HL-60 (cell line): Measurements from ENCODE around the gene ADAMTS17.

Source experiments
- DNase-seq, 2 experiments: peaks; one replicate each; pipeline ENCODE4 v3.0.0-alpha.2; 2010 to 2020; ENCODE audit warnings: low read depth in 1 of 2, low spot score in 1 of 2
- H3K27ac ChIP-seq: fragments of 250-450 bp; sonication (Bioruptor Pico); replicated peaks from 2 replicates; pipeline ENCODE4 v1.5.1; 2020; ENCODE audit warnings: mild to moderate bottlenecking, moderate library complexity
- H3K27me3 ChIP-seq: fragments of 250-450 bp; sonication (Bioruptor Pico); 2 replicates; pipeline ENCODE4 v1.5.1; 2021; ENCODE audit warnings: mild to moderate bottlenecking, moderate library complexity; ENCODE audit not compliant: insufficient read depth, poor library complexity, severe bottlenecking
- H3K4me3 ChIP-seq: replicated peaks from 2 replicates; pipeline ENCODE4 v1.5.1; 2011; ENCODE audit warnings: mild to moderate bottlenecking, control low read depth, low read length; ENCODE audit not compliant: insufficient read depth
- GABPA ChIP-seq: IDR thresholded peaks from 2 replicates; pipeline ENCODE4 v1.6.1; 2012; ENCODE audit warnings: low read depth
- POLR2AphosphoS5 ChIP-seq: IDR thresholded peaks from 2 replicates; pipeline ENCODE4 v1.6.1; 2012; ENCODE audit warnings: low read depth
- REST ChIP-seq: IDR thresholded peaks from 2 replicates; pipeline ENCODE4 v1.6.1; 2012; ENCODE audit warnings: low read depth; ENCODE audit not compliant: insufficient replicate concordance
- SPI1 ChIP-seq: IDR thresholded peaks from 2 replicates; pipeline ENCODE4 v1.6.1; 2012; ENCODE audit warnings: low read depth, mild to moderate bottlenecking, borderline replicate concordance
- TF ChIP-seq, protein P1 (sequence below): IDR thresholded peaks from one replicate; pipeline ENCODE4 v1.5.1; 2011; ENCODE audit warnings: low read length, control low read depth, inconsistent platforms; ENCODE audit not compliant: insufficient read depth

The ADAMTS17 gene

GRCh38 chr15:99989095-99989494 is 352.7 kb downstream of the ADAMTS17 start:
- no peak overlapping the region for H3K27ac ChIP-seq
- no peak for DNase-seq
- no peak overlapping the region for H3K4me3 ChIP-seq
- TF ChIP-seq GABPA (no peak), REST (no peak)
- H3K27me3 ChIP-seq, result no peaks in the 10 kb centered on the region

- TF ChIP-seq POLR2AphosphoS5 (no peak), SPI1 (no peak), REST (no peak), GABPA (no peak)
- TF ChIP-seq, protein P1, sequence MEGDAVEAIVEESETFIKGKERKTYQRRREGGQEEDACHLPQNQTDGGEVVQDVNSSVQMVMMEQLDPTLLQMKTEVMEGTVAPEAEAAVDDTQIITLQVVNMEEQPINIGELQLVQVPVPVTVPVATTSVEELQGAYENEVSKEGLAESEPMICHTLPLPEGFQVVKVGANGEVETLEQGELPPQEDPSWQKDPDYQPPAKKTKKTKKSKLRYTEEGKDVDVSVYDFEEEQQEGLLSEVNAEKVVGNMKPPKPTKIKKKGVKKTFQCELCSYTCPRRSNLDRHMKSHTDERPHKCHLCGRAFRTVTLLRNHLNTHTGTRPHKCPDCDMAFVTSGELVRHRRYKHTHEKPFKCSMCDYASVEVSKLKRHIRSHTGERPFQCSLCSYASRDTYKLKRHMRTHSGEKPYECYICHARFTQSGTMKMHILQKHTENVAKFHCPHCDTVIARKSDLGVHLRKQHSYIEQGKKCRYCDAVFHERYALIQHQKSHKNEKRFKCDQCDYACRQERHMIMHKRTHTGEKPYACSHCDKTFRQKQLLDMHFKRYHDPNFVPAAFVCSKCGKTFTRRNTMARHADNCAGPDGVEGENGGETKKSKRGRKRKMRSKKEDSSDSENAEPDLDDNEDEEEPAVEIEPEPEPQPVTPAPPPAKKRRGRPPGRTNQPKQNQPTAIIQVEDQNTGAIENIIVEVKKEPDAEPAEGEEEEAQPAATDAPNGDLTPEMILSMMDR, result no peak
- Histone ChIP-seq H3K27me3 (peaks cover 2% of the 10 kb centered on the region), H3K27ac (no peak overlapping the region), H3K4me3 (no peak overlapping the region)
- DNase-seq, result no peak
These were observed 354.1 kb downstream of the ADAMTS17 start for GRCh38 chr15:99987701-99988100.

DNA sequence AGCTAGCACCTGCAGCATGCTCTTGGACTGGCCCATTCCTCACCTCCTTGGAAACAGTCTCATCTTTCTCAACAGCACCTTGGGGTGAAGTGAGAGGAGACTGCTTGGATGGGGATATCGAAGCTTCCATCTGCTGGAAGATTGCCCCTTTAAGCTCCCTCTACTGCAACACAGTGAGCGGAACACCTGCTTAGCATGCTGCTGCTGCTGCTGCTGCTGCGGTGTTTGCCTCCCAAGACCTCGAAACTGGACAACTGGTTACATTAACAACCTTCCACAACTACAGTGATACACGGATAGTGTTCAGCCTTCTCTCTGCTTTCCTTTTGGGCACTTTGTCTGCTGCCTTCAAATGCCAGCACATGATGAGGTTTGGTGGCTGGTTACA is 354.7 kb downstream of the ADAMTS17 start:
- no peak for DNase-seq
- H3K27ac ChIP-seq, result no peak overlapping the region
- H3K27me3 ChIP-seq, result peaks cover 2% of the 10 kb centered on the region
- no peak for TF ChIP-seq SPI1
- TF ChIP-seq, protein P1, result no peak
- TF ChIP-seq POLR2AphosphoS5, result no peak
- no peak for TF ChIP-seq REST
- TF ChIP-seq GABPA, result no peak
- no peak overlapping the region for H3K4me3 ChIP-seq
